Effector CD4-positive, alpha-beta T cell (primary cell): ENCODE data around the gene PIF1.

Experiments
- DNase-seq: peaks from one replicate; pipeline ENCODE4 v3.0.0-alpha.2; 2020
- total RNA-seq: gene quantifications from one replicate; lab custom pipeline; 2026; lab: John Stamatoyannopoulos, UW

The PIF1 gene, protein sequence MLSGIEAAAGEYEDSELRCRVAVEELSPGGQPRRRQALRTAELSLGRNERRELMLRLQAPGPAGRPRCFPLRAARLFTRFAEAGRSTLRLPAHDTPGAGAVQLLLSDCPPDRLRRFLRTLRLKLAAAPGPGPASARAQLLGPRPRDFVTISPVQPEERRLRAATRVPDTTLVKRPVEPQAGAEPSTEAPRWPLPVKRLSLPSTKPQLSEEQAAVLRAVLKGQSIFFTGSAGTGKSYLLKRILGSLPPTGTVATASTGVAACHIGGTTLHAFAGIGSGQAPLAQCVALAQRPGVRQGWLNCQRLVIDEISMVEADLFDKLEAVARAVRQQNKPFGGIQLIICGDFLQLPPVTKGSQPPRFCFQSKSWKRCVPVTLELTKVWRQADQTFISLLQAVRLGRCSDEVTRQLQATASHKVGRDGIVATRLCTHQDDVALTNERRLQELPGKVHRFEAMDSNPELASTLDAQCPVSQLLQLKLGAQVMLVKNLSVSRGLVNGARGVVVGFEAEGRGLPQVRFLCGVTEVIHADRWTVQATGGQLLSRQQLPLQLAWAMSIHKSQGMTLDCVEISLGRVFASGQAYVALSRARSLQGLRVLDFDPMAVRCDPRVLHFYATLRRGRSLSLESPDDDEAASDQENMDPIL
- total RNA-seq, result 0.94 reads per million

DNA sequence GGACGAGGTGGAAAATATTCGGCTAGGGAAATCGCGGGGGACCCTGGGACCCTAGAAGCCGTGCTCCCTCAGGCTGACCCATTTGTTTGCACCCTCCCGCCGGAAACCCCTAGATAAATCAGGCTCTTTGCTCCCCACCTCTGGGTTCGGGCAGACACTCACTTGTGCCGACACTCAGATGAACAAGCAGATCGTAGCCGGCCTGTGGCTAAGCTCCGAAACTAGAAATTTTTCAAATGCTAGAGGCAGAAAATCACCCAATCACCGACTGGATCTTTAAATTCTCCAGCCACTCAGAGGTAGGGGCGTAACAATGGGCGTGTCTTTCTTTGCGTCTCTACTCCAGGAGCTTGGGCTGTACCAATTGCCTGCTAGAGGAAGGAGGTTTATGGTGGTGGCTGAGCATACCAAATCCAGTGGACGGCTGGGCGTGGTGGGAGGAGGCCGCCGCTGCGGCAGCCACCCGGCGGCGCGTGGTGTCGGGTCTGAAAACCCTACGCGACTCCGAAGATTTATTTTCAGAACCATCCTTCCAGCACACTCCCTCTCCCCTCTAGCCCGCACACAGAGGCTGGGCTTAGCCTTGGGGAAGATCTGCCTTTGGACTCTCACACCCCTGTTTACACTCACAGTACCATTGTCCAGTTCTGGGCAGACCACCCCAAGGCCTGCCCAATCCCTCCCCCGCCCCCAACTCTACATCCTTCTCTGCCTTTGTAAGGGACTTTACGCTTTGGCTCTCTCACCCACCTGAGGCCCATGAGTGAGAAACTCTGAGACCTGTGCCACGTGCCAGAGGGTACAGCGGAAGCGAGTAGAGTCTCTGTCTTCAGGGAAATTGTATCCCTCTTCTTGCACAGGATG is at the start of gene PIF1:
TSS of gene PIF1 (minus strand) at position 217 of the 864 bp plus-strand sequence. CDS start 1,312 bp downstream, outside the sequence.
- peak; percentile 85 for DNase-seq

DNA sequence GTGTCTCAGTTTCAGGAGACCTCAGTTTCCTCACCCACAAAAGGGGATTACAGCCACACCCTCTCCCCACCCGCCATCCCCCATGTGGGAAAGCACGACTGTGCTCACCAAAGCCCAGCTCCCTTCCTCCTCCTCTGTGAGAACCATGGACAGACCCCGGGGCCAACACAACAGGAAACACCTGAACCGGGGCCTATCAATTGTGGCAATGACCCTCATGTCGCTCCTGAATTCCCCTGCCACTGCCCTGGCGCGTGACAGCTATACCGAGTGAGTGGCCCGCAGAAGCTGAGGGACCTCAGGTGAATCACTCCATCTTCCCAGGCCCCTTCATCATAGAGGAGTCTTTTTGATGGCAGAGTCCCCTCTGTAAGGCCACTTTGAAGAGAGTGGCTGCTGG is 44.9 kb upstream of the PIF1 start:
- no peak for DNase-seq

DNA sequence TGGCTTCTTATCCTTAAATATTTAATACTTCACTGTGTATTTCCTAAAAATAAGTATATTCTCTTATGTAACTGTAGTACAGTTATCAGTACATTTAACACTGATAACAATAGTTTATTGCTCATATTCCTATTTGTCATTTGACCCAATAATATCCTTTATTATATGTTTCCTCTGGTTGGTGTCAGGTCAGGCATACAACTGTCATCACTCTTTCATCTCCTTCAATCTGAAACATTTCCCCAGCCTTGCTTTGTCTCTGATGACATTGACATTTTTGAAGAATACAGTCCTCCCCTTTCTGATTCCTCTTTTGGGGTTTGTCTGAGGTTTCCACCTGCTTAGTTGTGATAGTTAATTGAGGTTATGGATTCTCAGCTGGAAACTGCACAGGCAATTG is 44.1 kb upstream of the PIF1 start:
- no peak for DNase-seq

DNA sequence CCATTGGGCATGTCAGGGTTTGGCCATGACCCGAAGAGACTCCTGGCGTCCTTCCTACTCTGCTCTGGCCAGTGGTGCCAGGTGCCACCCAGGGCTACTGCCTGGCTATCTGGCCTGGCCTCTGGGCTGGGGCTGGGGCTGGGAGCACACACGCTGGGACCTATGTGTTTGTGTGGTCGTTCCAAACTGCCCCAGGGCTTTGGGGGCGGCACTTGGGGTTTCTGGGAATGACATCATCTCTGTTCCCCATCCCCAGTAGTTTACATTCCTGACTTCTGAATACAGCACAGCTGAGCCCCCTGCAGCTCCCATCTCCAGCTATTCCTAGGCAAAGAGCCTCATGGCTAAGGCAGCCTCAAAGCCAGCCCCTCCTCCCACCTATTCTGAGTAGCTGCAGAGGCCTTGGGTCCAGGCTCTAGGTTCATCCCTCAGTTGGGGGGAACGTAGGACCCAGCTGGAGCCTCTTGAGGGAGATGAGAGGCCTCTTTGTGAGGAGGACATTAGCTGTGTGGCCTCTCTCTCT is 40.6 kb upstream of the PIF1 start:
- no peak for DNase-seq

DNA sequence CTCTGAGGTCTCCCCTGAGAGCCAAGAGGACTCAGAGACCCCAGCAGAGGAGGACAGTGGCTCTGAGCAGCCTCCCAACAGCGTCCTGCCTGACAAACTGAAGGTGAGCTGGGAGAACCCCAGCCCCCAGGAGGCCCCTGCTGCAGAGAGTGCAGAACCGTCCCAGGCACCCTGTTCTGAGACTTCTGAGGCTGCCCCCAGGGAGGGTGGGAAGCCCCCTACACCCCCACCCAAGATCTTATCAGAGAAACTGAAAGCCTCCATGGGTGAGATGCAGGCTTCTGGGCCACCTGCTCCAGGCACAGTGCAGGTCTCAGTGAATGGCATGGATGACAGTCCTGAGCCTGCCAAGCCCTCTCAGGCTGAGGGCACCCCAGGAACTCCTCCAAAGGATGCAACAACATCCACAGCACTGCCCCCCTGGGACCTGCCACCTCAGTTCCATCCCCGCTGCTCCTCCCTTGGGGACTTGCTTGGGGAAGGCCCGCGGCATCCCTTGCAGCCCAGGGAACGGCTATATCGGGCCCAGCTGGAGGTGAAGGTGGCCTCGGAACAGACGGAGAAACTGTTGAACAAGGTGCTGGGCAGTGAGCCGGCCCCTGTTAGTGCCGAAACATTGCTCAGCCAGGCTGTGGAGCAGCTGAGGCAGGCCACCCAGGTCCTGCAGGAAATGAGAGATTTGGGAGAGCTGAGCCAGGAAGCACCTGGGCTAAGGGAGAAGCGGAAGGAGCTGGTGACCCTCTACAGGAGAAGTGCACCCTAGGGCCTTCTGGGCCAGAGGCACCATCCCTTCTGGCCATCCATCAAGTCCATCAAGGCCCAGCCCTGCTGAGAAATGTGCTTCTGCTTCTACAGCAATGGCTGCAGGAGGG is 39.9 kb upstream of the PIF1 start:
- DNase-seq, result no peak

DNA sequence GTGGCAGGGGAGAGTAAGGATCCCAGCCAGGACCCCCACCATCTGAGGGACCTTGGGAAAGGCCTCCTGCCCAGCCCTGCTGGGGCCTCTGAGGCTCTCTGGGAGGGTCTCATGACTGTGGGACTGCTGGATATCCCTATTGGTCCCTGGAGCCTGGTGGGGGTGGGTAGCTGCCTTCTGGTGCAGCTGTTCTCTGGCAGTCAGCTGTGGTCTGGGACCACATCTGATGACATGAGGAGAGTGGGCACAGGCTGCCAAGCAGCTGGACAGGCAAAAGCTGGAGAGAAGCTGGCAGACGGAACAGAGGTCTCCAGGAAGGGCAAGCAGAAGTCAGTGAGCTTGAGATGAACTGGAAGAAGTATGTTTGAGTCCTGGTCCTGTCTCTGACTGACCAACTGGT is 38.6 kb upstream of the PIF1 start:
- no peak for DNase-seq

DNA sequence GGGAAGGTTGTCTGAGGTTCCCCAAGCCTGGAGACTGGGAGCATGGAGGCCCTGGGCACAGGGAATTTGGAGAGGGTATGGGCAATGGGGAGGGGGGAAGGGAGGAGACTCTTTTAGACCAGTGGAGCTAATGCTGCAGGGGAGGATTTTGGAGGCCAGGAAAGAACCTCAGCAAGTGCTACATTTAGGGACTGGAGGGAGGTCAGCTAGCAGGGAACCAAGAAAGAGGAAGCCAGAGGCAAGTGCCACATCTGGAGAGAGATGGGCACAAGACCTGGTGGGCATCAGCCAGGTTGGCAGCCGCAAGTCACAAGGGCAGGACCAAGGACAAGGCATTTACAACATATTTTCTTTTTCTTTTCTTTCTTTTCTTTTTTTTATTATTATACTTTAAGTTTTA is 37.0 kb upstream of the PIF1 start:
- DNase-seq, result no peak

DNA sequence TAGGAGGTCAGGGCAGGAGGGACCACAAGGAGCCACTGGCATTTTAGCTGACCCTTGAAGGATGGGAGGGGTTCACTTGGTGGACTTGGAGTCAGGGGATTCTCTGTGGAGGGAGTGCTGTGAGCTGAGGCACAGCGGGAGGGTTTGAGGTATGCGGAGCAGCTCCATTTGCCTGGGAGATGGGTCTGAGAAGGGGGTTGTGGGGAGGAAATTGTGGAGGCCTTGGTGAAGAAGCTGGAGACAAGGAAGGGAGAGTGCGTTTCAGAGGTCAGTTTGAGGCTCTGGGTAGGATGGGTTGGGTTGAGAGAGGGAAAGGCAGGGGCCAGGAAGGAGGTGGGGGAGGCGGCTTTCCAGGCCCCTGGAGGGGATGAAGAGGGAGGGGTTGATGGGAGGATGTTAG is 36.5 kb upstream of the PIF1 start:
- no peak for DNase-seq

DNA sequence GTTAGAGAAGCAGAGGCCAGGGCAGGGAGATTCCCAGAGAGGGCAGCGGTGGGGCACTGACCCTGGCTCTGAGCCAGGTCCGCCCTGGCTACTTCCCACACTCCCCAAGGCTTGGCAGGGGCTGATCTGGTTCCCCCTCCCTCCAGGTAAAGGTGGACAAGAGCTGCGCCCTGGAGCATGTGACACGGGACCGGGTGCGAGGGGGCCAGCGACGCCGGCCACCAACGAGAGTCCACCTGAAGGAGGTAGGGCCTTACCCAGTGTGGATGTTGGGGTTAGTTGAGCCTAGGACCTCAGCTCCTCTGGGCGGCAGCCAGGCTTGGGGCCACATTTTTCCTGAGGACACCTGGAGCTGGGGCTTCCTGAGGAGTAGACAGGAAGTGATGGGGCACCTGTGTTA is 35.9 kb upstream of the PIF1 start:
- DNase-seq, result no peak

DNA sequence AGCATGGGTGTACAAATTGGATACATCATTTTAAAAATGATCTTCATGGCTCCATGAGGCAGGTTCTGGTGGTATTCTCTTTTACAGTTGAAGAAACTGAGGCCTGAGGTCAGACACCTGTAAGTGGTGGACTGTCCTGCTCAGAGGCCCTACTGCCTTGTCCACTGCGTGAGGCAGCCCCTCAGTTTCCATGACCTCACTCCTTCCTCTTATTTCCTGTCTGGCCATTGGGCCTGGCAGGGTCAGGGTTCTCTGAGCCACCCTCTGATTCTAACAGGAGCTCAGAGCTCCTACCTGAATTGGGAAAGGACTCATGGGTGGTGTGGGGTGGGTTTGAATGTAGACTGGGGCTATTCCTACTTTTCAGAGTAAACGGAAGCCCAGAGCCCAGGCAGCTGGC is 33.8 kb upstream of the PIF1 start:
- no peak for DNase-seq

DNA sequence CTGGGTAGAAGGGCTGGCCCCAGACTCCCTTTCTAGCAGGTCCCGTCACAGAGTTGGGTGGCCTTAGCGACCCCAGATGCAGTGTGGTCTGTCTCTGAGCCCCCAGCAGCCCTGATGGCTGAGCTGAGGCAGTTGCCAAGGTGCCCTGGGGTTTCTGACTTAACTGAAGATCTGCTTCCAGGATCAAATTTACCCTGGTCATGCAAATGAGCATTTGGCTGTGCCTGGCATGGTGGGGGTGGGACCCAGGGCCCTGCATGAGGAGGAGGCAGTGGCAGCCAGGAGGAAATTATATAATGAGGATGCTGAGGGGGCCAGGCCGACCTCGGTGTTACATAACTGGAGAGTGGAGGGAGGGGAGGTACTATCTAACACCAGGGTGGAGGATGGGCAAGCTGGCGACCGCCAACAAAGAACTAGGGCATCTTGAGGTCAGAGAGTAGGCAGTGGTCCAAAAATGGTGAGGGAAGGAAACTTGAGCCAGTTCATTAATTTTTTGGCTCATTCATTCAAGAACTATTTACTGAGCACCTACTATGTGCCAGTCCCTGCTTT is 32.7 kb upstream of the PIF1 start:
- no peak for DNase-seq

DNA sequence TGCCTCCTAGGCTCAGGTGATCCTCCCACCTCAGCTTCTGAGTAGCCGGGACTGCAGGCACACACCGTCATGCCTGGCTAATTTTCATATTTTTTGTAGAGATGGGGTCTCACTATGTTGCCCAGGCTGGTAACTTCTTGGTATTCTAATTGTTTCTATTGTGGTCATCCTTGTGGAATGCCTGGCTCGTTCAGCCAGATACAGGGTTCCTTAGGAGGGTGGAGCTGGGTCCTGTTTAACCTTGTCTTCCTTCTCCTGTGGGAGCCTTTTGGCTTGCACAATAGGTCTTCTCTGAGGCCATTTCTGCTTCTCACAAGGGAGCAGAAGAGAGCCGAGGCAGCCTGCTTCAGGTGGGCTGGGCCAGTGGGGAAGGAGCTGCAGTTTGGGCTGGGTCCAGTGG is 32.0 kb upstream of the PIF1 start:
- DNase-seq, result no peak

DNA sequence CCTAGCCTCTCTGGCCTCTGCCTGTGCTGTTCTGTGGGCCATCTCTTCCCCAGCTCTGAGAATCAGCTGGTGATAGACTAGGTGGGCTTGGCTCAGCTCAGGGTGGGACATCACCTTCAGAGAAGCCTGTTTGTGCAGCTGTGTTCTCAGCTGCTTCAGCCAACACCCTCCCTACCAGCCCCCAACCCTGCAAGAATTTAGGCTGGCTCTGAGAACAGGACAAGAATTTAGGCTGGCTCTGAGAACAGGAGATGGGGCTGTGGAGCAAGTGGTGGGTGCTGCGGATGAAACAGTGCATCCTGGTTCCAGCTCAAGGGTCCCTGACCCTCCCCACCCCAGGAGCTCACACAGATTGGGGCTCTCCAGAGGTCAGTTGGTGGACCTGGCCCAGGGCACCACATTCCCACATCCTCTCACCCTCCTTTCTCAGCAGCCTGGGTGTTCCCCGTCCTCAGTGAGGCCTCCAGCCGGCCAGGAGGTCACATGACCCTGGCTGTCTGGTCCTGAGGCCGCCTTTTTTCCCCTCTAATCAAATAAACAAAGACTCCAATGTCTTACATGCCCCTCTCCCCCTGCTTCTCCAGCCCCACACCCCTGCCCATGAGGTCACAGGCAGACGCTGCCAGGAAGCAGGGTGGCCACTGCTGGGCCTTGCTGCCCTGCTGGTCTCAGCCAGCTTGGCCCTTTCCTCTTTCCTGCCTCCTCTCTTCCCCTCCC is 31.1 kb upstream of the PIF1 start:
- no peak for DNase-seq

DNA sequence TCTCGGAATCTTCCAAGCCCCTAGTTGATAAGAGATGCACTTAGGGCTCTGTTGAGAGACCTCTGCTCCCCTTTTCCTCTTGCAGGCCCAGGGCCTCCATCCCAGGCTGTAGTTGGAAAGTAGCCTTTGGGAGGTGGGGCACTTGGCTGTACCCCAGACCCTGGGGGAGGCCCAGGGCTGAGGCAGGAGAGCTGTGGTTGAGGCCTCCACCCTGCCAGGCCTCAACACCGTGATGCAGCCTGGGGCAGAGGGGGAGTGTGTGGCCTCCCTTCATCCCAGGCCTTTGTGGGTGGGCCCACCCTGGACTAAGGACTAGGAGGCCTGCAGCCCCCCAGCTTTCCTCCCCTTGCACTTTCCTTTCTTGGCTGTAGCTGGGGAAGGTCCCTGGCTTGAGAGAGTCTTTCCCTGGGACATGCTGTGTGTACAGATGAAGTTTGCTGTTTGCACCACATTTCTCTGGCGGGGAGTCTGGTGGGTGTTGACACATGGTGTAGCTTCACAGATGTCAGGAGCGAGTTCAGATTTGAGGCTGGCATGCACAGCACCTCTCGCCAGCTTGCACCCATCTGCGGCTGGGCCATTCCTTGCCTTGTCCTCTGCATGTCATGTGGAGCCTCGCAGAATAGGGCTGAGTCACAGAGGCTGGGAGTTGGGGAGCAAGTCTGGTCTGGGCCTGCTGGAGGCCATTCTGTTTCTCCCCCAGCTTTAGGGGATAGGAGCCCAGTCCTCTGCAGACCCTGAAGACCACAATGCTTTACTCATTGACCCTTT is 29.9 kb upstream of the PIF1 start:
- no peak for DNase-seq

DNA sequence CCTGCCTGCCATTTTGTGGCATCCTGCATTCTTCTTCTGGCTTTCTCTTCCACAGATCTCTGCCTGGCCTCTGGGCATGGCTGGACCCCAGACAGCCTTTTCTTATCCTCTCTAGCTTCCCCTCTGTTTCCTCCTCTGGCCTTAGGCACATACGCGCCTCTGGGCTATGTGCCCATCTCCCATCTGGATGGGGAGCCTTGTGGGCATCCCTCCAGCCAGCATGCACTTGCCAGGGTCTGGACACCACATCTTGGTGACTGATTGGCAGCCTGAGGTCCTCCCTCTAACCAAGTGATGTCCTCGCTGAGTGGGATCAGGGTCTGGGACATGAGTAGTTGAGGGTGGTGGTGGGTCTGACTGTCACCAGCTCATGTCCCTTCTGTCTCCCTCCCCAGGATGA is 29.1 kb upstream of the PIF1 start:
- DNase-seq, result no peak

DNA sequence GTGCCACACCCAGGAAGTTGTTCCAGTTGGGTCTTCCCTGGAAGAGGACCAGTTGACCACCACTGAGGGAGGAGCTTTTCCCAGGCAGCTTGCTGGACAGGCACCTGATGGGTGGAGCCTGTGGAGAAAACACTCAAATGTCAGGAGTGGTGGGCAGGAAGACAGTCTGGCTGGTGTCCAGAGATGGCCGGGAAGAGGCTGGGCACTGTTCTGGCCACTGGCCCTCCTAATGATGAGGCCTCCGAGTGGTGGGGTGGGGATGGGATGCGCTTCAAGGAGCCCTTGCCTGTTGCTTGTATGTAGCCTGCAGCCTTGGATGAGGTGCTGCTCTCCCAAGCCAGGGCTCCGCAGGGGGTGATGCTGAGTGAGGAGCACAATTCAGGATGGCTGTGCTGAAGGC is 28.6 kb upstream of the PIF1 start:
- DNase-seq, result no peak

DNA sequence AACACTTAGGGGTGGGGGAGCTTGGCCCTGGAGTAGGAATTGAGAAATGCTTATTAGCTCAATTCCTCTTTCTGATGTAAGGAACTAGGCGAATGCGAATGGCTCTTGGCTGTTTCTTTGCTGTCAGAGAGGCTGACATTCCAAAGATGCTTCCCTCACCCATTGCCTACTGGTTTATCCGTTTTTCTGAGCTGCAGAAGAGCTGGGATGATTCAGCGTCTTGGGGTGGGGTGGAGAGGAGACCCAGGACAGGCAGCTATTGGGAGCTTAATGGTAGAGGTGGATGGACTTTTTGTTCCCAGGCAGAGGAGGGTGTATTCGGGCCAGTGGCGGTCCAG is 26.0 kb upstream of the PIF1 start:
- DNase-seq, result no peak

DNA sequence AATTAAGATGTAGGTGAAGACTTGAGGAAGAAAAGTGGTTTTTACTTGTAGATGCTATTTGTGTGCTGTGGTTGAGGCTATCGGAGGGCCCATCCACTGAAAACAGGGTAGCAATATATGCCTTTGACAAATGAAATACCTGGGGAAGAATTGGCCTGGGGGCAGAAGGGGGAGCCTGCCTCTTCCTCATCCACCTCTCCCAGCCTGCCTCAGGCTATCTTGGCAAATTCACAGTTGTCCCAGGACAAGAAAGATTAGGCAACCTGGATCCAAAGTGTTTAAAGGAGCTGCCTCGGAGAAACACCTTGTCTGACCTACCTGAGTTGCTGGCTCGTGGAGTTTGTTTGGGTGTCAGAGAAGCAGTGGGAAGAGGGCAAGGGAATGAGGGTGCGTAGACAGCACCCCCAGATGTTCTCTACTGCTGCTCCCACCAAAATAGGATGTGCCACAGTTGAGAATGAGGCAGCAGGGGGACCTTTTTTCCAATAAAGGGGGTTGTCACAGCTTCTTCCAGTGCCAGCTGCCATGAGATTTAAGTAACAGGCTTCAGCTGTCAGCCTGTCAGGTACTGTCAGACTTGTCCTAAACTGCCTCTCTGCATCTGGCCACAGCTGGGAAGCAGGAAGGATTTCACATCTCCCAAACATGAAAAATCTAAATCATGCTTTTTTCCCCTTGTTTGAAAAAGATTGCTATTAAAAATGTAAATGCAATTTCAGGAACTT is 25.5 kb upstream of the PIF1 start:
- DNase-seq, result no peak

DNA sequence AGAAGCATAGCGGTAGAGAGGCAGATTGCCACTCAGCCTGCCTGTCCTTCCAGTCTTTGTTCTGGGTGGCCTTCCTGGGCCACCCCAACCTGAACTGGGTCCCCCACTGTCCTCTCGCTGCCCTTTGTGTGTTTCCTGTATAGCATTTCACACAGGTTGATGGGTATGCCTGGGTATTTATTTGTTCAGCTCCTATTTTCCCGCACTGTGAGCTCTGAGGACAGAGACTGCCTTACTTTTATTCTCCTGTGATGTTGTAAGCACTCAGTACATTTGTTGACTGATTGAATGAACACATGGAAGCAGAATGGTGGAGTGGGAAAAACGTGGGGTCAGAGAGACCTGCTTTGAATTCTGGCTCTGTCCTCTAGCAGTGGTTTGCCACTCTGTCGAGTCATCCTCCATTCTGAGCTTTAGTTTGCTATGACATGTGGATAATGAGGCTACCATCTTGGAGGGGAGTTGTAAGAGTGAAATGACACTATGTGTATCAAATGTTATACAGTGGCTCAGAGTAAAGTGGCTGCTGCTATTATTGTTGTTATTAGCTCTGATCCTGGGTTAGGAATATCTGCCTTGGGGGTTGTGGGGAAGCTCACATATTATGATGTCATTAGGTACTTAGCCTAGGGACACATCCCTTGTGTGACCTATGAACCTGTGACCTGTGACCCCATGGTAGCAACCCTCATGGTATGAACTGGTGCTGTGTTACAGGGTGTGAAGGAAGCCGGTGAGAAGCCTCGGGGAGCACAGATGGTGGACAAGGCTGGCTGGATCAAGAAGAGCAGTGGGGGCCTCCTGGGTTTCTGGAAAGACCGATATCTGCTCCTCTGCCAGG is 22.6 kb upstream of the PIF1 start:
- DNase-seq, result no peak
